RKO (cell line): ENCODE data around the gene PFKL.
"Not testable (repeated sequence)": the region's sequence is repeated elsewhere in the genome, so short reads cannot be mapped to it uniquely, and the experiment has no call there.

Experiments
- DNase-seq: peaks from one replicate; pipeline ENCODE4 v3.0.0-alpha.2; 2016; ENCODE audit warnings: low spot score

The PFKL gene

DNA sequence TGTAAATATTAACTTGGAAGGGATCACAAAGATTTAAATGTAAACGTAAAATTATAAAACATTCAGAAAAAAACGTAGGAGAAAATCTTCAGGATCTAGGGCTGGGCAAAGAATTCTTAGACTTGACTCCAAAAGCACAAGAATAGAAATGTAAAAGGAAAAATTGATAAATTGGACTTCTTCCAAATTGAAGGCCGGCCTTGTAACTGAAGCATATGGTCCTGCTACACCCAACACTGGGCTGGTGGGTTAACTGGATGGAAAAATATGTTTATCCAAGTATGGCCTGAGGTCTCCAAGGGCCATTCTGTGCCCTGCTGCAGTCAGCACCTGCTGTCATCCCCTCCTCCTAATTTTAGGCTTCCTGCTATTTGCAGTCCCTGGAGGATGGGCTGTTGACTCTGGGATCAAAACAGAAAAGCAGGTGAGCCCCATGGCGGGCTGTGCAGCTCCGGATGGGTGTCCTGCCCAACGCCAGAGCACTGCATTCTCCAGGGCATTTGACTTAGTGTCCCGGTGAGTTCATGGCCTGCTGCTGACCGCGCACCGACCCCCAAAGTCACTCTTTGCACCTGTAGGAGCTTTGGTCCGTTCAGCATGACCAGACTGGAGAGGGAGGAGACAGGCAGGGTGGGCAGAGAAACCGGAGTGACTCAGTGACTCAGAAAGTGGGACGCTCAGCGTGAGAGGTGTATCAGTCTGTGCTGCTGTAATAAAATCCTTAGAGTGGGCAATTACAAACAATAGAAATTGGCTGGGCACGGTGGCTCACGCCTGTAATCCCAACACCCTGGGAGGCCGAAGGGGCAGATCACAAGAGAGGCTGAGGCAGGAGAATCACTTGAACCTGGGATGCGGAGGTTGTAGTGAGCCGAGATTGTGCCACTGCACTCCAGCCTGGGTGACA lies 20.2 kb upstream of the PFKL start:
- no peak for DNase-seq

DNA sequence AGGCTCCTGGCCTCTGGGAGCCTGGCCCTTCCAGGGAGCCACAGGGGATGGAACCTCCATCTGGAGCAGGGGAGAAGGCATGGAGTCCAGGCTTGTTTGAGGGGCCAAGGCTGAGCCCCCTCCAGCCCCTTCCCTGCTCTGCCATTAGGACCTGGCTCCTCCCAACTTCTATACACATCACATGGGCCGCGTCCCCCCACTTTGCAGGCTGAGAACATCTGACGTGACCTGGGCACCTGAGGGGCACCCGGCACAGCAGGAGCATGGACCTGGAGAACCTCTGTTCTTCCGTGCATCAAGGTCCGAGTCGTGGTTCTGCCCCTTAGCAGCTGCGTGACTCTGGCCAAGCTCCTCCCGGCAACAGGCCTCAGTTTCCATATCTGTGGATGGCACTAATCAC lies 18.1 kb upstream of the PFKL start:
- no peak for DNase-seq

DNA sequence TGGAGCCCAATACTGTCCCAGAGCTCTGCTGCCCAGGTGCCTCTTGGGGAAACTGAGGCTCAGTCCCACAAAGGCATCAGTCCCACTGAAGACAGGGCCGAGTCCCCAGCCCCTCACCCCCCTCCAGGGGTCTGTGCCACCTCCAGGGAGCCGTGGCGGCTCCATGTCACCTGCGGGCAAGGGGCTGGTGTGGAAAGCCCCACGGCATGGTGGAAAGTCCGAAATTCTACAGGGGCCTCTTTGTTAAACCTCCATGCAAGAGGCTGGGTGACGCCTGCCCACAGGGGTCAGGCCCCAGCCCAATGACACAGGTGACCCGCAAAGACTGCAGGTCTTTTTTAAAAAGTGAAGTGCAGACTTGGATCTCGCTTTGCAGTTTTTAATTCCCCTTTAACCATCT lies 17.5 kb upstream of the PFKL start:
- DNase-seq = no peak

DNA sequence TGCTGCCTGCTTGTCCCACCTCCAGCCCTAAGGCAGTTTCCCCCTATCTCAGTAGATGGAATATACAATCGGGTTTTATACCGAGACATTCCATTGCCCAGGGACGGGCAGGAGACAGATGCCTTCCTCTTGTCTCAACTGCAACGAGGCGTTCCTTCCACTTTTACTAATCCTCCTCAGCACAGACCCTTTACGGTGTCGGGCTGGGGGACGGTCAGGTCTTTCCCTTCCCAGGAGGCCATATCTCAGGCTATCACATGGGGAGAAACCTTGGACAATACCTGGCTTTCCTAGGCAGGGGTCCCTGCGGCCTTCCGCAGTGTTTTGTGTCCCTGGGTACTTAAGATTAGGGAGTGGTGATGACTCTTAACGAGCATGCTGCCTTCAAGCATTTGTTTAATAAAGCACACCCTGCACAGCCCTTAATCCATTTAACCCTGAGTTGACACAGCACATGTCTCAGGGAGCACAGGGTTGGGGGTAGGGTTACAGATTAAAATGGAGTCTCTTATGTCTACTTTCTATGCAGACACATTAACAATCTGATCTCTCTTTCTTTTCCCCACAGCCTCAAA lies 16.6 kb upstream of the PFKL start:
- DNase-seq = not testable (repeated sequence)

DNA sequence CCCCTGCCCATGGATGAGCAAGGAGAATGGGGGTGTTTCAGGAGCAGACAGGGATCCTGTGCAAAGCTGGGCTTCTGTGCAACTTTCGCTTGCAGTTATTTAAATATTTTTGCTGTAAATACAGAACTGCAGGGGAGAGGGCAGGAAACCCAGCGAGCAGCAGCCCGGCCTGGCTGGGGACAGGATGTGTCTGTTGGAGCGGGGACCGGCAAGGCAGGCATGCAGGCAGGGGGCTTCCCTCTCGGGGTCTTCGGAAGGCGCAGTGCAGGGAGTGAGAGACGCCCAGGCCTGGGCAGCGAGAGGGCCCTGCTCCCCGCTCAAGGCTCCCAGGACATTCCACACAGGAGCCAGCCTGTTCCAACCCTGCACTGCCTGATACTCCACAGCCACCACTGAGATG lies 15.9 kb upstream of the PFKL start:
- DNase-seq = no peak

DNA sequence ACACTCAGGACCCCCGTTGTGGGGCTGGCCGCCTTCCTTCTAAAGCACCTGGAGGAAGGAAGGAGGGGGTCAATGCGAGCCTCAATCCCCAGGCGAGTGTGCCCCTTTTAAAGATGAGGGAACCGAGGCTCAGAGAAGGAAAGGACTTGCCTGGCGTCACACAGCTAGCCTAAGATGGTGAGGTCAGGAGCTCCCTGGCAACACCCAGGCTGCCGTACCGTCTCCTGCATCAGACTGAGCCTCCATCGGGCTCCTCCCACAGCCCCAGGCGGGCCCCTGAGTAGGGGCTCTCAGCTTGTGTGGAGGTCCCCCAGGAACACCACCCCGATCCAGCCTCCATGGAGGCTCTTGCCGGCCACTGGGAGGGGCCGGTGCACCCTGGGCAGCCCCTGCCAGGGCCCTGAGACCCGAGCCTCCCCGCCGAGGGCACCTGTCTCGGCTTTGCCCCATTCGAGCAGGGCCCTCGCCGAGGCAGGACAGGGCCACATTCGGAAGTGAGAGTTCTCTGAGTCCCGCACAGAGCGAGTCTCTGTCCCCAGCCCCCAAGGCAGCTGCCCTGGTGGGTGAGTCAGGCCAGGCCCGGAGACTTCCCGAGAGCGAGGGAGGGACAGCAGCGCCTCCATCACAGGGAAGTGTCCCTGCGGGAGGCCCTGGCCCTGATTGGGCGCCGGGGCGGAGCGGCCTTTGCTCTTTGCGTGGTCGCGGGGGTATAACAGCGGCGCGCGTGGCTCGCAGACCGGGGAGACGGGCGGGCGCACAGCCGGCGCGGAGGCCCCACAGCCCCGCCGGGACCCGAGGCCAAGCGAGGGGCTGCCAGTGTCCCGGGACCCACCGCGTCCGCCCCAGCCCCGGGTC lies 14.5 kb upstream of the PFKL start, which contains the start of gene AIRE:
TSS of gene AIRE (plus strand) at position 739 of the 855 bp plus-strand sequence. CDS start 131 bp downstream, outside the sequence.
- no peak for DNase-seq

DNA sequence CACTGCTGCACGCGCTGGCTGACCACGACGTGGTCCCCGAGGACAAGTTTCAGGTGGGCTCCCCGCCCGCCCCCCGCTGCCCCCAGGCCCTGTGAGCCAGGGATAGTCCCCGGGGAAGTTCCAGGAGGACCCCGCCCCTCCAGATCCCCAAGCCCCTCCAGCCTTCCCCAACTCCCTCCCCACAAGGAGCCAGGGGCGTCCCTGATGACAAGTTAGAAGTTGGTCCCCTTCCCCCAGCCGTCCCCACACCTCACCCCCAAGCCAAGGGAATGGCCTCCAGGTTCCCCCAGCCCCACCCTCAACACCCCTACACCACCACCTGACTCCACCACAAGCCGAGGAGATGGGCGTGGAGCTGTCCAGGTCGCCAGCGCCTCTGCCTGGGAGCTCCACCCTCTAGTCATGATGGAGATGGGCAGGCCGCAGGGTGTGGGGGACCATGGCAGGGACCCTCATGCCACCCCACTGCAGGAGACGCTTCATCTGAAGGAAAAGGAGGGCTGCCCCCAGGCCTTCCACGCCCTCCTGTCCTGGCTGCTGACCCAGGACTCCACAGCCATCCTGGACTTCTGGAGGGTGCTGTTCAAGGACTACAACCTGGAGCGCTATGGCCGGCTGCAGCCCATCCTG lies 13.7 kb upstream of the PFKL start:
- DNase-seq = no peak

DNA sequence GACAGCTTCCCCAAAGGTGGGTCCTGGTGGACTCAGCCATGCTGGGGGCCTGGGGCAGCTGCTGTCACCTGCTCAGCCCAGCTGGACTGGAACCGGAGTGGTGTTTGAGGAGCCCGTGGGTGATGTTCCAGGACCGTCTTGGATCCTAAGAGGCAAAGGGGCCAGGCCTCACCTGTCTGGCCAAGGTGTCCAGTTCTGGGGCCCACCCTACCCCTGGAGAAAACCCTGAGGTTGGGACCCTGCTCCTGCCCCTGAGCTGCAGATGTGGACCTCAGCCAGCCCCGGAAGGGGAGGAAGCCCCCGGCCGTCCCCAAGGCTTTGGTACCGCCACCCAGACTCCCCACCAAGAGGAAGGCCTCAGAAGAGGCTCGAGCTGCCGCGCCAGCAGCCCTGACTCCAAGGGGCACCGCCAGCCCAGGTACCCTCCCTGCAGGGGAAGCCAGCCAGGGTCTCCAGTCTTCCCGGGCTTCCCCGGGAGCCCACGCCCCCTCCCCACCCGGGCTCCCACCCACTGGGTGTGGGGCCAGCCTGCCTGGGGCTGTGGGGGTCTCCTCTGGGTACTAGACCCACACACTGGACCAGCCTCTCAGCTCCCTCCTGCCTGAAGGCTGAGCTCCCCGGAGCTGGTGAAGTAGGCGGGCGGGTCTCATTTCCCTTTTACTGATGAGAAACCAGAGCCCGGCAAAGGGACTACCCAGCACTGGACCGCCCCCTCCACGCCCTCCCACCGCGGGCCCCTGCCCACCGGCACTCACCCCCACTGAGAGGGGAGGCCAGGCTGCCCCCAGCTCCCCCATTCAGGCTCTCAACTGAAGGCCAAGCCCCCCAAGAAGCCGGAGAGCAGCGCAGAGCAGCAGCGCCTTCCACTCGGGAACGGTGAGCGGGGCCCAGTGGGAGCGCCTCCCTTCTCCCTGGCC lies 12.9 kb upstream of the PFKL start:
- DNase-seq = no peak

DNA sequence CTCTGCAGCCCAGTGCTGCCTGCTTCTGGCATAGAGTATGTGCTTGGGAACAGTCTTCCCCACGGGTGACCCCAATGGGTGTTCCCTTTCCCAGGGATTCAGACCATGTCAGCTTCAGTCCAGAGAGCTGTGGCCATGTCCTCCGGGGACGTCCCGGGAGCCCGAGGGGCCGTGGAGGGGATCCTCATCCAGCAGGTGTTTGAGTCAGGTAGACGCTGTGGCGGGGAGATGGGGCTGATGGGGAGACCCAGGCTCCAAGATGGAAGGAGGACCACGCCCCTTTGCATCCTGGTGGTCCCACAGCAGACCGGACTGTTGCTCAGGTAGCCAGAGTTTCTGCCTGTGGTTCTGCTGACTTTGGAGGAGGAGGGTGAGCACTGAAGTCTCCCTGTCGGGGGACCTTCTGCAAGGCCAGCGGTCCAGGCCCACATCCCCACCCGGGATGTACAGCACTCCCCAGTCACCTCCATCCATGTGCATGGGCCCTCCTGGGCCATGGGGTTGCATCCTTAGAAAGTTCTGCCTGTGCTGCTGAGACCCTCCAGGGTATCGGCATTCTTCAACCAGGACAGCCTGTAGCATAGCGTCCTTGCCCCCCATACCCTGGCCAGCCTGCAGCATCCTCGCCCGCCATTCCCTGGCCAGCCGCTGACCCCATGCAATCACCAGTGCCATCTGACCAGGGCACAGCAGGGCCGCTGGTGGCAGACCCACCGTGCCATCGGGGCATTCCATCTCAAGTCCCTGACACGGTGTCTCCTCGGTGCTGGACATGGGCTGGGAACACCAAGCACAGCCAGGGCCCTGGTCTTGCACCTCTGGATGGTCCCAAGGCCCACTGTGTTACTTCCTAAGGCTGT lies 11.4 kb upstream of the PFKL start:
- DNase-seq = no peak

DNA sequence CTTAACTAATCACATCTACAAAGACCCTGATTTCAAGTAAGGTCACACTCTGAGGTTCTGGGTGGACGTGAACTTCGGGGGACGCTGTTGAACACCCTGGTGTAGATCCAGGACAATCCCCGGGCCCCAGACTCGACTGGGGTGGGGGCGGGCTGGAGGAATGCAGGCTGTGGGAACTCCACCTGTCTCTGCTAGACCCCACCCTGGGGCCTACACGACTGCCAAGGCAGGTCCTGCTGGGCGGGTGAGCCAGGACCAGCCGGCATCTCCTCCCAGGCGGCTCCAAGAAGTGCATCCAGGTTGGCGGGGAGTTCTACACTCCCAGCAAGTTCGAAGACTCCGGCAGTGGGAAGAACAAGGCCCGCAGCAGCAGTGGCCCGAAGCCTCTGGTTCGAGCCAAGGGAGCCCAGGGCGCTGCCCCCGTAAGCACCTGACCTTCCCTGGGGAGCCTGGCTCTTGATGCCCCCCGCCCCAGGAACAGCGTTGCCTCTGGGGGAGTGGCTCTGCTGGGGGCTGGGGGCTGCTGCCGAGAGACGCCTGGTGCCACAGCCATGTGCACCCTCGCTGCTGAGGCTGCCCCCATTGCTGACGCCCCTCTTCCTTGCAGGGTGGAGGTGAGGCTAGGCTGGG lies 10.4 kb upstream of the PFKL start:
- no peak for DNase-seq

DNA sequence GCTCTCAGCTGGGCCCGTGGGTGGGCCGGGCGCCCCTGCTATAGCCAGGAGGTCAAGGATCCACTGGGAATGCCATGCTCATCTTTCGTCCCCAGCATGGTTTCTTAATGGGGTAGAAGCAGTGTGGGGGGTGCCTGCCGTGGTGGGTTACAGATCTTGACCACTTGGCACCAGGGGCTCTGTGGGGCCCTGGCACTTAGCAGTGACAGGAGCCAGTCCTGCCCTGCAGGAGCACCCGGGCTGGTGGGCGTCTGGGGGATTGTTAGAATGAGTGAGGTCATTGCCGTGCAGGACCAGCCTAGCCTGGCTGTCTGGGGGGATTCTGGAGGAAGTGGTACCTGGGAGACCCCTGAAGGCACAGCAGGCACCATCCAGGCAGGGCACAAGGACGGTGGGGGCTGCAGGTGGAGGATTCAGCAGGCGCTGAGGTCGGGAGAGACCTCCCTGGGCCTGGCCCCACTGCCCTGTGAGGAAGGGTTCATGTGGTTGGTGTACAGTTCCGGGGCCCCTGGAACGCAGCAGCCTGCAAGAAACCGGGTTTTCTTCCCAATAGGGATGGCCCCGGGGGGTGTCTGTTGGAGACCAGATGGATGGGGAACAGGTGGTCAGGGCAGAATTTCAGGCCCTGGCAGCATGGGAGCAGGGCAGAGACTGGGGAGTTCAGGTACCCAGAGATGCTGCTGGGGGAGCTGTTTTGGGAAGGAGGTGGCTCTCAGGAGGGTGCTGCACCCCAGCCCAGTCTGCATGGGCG lies 9.4 kb upstream of the PFKL start:
- DNase-seq = no peak

DNA sequence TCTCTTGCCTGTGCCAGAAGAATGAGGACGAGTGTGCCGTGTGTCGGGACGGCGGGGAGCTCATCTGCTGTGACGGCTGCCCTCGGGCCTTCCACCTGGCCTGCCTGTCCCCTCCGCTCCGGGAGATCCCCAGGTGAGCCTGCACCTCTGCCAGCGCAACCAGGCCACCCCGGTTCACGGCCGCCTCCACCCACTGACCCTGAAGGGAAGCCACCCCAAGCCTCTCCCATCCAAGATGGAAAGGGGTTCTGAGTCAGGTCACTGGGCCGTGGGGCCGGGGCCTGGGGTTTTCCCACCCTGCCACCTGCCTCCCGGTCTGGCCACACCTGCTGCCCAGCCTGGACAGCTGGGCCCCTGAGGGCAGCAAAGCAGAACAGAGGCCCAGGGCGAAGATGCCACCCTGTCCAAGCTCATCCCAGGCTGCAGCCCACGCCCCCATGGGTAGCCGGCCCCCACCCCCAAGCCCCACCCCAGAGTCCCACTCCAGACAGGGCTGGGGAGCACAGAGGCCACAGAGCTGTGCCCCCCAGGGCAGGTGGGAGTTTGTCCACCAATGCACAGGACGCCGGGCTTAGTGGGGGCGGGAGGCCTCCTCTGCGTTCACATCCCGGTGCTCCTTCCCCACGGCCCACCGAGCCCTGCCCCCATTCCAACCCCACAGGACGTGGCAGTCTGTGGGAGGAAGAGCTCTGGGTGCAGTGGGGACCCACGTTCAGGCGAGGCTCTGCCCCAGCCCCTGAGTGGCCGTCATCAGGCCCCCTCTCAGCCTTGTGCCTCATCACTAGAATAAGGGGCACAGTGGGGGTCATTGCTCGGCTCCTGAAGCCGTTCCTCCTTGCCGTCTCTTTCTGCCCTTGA lies 8.5 kb upstream of the PFKL start:
- DNase-seq = no peak

DNA sequence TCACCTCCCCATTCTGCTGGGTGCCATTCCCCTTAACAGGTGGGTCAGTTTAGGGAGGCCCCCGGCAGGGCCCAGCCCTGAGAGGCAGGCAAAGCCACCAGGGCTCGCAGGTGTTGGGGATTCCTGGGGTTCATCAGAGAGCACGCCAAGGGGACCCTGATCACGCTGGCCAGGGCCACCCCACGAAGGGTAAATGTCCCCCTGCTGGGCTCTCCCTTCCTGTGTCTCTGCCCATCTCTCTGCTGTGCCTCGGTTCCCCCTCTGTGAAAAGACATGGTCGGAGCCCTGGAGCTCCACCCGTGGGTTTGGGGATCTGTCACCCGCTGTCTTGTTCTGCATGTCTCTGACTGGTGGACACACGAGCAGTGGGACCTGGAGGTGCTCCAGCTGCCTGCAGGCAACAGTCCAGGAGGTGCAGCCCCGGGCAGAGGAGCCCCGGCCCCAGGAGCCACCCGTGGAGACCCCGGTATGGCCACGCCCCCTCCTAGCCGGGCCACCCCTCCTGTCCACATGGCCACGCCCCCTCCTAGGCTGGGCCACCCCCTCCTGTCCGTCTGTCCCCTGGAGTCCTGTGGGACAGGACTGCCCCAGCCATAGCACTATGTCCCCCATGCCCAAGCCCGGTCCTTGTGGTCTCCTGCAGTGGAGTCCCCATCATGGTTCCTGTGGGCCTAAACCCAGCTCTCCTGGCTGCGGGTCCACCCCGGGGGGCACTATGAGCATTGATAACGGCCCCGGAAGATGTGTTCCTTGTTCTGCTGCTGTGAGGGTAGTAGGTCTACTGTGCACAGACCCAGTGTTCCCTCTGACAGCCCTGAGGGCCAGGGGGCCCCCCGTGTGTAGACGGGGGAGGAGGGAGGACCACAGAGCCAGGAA lies 7.7 kb upstream of the PFKL start:
- no peak for DNase-seq

DNA sequence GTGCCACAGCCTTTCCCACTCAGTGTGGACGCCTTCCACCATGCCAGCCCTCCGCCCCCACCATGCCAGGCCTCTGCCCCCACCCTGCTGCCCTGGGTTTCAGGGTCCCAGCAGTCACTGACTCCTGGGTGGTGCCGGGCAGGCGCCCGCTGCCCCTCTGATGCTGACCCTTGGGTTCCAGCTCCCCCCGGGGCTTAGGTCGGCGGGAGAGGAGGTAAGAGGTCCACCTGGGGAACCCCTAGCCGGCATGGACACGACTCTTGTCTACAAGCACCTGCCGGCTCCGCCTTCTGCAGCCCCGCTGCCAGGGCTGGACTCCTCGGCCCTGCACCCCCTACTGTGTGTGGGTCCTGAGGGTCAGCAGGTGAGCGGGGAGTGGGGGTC lies 7.0 kb upstream of the PFKL start:
- no peak for DNase-seq

DNA sequence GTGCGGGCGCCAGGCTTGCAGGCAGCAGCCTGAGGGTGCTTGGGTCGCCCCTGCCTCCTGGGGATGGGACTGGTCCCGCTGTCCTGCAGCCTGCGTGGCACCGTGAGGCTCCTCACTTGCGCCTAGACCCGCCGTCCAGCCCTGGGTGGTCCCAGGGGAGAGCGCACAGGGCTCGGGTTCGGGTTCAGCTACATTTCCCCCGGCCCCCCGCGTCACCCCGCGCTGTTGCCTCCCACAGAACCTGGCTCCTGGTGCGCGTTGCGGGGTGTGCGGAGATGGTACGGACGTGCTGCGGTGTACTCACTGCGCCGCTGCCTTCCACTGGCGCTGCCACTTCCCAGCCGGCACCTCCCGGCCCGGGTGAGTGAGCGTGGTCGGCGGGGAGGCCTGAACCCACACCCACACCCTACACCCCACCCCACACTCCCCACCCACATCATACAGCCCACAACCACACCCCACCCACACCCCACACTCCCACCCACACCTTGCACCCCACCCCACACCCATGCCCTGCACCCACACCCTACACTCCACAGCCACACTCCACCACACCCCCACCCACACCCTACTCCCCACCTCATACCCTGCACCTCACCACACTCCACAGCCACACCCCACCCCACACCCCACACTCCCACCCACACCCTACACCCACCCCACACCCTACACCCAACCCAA lies 6.2 kb upstream of the PFKL start:
- no peak for DNase-seq

DNA sequence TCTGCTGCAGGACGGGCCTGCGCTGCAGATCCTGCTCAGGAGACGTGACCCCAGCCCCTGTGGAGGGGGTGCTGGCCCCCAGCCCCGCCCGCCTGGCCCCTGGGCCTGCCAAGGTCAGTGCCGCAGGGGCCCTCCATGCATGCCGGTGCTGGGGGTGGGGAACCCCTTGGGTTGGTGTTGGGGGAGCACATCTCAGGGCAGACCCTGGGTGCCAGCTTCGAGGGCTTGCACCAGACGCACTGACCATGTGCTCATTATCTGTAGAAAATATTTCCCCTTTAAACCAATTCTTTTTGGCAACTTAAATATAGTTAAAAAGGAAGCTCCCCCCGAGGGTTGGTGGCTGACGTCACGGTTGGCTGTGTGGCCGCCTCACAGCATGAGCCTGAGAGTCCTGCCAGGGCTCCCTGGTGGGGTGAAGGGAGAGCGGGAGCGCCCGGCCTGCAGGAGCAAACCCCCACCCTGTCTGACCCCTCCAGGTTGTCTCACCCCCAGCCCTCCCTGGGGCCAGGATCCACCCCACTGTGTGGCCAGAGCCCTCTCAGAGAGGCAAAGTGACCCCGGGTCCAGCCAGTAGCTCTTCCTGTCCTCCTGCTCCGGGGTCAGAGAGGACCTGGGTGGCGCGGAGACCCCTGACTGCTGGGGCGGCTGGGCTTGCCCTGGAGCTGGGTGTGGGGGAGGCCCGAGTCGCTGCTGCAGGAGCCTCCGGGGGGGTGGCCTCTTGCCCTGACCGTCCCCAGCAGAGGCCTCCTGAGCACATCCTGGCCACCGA lies 5.3 kb upstream of the PFKL start:
- no peak for DNase-seq
